HG03196 (cell line): Measurements from ENCODE around the gene NR4A1.

Experiments used
- ATAC-seq: cut with Tn5 transposase; IDR thresholded peaks from one replicate; pipeline ENCODE4 v1.9.1; 2021; ENCODE audit not compliant: unreplicated experiment

The NR4A1 gene

GRCh38 chr12:52076811-52077210, 25.6 kb downstream of the NR4A1 start:
- no peak for ATAC-seq

GRCh38 chr12:52078276-52078675, 27.0 kb downstream of the NR4A1 start:
- ATAC-seq, result no peak

GRCh38 chr12:52079576-52080402, 28.5 kb downstream of the NR4A1 start, which contains the start of gene SMIM41:
Gene SMIM41, plus strand, starts transcription at chr12:52079704. Its CDS starts 76 bp downstream, at chr12:52079780.
- ATAC-seq, result no peak

GRCh38 chr12:52080403-52081251, 29.4 kb downstream of the NR4A1 start:
- no peak for ATAC-seq

GRCh38 chr12:52081263-52081733, 30.1 kb downstream of the NR4A1 start:
- ATAC-seq, result peak; percentile 56

GRCh38 chr12:52082026-52082668, 30.9 kb downstream of the NR4A1 start:
- no peak for ATAC-seq

GRCh38 chr12:52082669-52082987, 31.4 kb downstream of the NR4A1 start:
- no peak for ATAC-seq

GRCh38 chr12:52082988-52083637, 31.9 kb downstream of the NR4A1 start:
- ATAC-seq, result no peak

- ATAC-seq, result no peak
These were observed 32.4 kb downstream of the NR4A1 start for GRCh38 chr12:52083638-52083996.

GRCh38 chr12:52084491-52085231, 33.4 kb downstream of the NR4A1 start:
- ATAC-seq, result no peak

- ATAC-seq, result no peak
These were observed 34.5 kb downstream of the NR4A1 start for GRCh38 chr12:52085682-52086180.

GRCh38 chr12:52086366-52086765, 35.1 kb downstream of the NR4A1 start:
- no peak for ATAC-seq

GRCh38 chr12:52086944-52087835, 35.9 kb downstream of the NR4A1 start:
- no peak for ATAC-seq

- peak; percentile 65 for ATAC-seq
These were observed 36.9 kb downstream of the NR4A1 start for GRCh38 chr12:52087961-52088820.

GRCh38 chr12:52089491-52089890, 38.2 kb downstream of the NR4A1 start:
- ATAC-seq, result no peak

GRCh38 chr12:52090291-52090690, 39.0 kb downstream of the NR4A1 start:
- ATAC-seq, result no peak

- no peak for ATAC-seq
These were observed 39.8 kb downstream of the NR4A1 start for GRCh38 chr12:52091061-52091460.

GRCh38 chr12:52091869-52092268, 40.6 kb downstream of the NR4A1 start:
- ATAC-seq, result no peak
